HG02610 (cell line): Measurements from ENCODE around the gene LIPK.
"Not testable (repeated sequence)": the region's sequence is repeated elsewhere in the genome, so short reads cannot be mapped to it uniquely, and the experiment has no call there.

Experiments used
- ATAC-seq: cut with Tn5 transposase; IDR thresholded peaks from one replicate; pipeline ENCODE4 v1.9.1; 2021; ENCODE audit warnings: mild to moderate bottlenecking, moderate library complexity; ENCODE audit not compliant: unreplicated experiment

The LIPK gene

DNA sequence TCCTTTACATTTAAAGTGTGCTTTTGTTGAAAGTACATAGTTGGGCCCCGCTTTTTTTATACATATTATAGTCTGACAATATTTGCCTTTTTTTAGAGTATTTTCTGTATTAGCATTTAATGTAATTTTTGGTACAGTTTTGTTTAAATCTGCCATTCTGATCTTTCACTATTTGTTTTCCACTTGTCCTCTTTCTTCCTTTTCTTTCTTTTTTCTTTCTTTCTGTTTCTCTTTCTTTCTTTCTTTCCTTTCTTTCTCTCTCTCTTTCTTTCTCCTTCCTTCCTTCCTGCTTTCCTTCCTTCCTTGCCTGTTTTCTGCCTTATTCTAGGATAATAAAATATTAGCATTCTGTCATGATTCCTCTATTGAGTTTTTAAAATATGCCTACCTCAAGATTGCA lies 9.5 kb downstream of the LIPK start:
- ATAC-seq = no peak

DNA sequence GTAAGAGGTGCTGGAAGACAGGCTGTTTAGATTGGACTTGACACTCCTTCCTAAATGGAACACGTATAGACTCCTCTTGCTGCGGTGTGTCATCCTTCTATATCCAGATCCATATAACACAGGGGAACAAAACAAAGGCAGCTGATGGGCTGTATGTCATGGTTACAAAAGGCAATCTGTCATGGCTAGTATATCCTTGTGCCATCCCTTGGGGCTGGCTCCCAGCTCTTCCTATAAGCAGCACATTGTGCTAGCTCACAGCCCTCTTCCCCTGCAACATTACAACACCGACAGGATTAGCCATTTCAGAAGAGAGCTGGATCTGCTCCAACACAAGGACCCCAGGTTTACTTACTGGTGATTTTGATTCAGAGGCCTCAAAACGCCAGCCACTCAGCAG lies 15.3 kb downstream of the LIPK start:
- no peak for ATAC-seq

DNA sequence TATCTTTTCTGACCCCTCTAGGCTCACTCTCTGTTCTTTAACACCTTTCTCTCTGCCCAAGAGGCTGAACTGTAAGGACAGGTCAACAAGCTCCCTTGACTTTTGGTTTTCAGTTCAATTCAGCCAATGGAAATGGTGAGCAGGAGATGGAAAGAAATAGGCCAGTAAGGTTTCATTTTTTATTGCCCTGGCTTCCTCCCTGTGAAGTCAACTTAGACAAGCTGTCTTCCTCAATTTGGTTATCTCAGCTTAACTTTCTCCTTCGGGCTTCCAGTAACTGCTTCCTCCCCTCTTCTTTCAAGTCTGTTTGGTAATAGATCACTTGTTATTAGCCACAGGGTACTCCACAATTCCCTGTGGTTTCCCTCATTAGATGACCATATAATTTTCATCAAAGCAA lies 19.7 kb downstream of the LIPK start:
- peak; percentile 70 for ATAC-seq

DNA sequence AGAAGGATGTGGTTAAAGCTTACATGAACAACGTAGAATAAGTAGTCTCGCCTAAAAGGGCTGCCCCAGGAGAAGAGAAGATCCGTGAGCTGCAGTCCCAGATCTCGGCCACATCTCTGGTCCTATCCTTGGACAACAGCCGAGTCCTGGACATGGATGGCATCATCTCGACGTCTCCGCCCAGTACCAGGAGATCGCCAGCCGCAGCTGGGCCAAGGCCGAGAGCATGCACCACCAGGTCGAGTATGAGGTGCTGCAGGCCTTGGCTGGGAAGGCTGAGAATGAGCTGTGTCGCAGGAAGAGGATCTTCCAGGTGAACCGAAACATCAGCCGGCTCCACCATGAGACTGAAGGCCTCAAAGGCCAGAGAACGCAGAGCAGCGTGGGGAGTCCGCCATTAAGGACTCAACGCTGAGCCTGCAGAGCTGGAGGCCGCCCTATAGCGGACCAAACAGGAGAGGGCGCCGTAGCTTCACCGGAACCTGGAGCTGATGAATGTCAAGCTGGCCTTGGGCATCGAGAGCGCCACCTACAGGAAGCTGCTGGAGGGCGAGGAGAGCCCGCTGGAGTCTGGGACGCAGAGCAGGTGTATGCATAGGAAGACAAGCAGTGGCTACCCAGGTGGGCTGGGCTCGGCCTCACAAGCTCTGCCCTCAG lies 22.2 kb downstream of the LIPK start:
- no peak for ATAC-seq

DNA sequence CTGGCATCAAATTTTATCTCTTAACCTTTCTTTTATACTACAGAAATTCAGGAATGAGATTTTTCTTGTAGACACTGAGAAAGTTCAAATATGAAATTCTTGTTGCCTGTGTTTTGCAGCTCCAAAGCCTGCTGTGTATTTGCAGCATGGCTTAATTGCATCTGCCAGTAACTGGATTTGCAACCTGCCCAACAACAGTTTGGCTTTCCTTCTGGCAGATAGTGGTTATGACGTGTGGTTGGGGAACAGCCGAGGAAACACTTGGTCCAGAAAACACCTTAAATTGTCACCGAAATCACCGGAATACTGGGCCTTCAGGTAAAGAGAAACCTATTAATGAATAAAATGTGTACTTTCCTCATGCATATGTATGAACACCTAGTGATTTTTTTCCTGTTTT lies 24.8 kb downstream of the LIPK start:
- no peak for ATAC-seq

DNA sequence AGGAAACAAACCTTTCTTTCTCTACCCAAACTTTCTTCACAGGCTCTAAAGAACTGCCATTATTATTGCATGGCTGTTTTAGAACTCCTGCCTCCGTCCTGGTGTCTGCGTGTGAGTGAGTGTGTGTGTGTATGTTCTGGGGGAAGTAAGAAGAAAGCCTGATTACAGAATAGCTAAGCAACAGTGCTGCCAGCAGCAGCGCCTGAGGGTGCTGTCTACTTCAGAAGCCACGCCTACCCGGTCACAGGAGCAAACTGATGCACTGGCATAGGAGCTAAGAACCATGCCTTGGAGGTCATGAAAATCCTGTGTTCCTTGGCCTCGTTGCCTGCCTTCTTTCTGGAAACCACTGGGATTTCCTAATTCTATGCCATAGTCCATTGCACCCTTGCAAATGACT lies 25.2 kb downstream of the LIPK start:
- ATAC-seq = no peak

DNA sequence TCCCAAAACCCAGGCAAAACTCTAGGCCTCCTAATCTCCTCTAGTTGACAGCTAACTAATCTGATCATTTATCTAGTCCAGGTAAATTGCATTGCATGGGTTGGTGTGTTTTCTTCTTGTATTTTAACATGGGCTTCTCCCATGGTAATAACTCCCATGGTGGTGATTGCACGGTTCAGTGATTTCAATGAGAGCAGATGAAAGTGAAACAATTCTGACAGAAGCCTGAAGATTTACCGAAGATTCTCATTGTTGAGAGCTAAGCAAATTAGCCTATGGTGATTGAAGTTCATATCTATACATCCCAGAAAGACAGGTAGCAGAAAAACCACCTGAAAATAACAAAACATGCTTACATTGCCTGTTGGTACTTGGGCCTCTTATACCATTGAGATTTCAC lies 27.2 kb downstream of the LIPK start:
- no peak for ATAC-seq

DNA sequence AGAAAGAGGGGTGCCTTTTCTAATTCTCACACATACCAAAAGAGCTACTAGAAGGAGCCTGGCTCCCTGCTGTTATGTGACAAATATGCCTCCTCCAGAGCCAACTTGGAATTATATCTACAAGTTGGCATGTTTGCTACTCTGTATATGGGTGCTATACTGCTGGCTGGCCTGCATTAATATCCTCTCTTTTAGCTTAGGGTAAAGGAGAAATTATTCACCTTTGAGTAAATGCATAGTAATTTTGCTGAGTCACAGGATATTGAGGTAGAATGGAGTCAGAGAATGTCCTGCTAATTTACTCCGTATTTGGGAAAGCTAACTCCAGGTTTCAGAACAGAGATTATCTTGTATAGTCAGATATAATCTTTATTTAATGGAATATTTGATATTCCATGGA lies 29.6 kb downstream of the LIPK start:
- no peak for ATAC-seq

DNA sequence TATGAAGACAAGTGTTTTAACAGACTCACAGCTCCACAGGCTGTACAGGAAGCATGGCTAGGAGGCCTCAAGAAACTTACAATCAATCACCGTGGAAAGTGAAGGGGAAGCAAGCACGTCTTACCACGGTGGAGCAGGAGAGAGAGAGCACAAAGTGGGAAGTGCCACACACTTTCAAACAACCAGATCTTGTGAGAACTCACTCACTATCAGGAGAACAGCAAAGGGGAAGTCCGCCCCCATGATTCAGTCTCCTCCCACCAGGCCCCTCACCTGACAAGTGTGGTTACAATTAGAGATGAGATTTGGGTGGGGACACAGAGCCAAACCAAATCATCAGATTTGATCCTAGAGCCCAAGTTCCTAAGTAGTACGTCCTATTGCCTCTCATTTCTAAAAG lies 35.9 kb downstream of the LIPK start:
- ATAC-seq = not testable (repeated sequence)

DNA sequence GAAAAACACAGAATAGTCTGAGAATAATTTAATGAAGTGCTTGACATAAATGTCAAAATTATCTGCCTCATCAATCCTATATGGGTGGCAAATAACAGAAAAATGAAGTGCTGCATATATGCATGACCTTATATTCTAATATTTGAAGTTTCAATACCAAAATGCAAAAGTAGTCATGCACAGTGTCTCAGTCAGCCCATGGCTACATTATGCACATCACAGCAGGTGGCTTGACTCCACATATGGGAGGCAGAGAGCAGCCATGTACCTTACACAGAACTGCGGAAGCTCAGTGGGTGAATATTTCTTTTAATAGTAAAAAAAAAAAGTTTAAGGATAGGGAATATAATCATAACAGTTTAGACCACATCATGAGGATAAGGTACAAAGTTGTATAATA lies 36.4 kb downstream of the LIPK start:
- no peak for ATAC-seq

DNA sequence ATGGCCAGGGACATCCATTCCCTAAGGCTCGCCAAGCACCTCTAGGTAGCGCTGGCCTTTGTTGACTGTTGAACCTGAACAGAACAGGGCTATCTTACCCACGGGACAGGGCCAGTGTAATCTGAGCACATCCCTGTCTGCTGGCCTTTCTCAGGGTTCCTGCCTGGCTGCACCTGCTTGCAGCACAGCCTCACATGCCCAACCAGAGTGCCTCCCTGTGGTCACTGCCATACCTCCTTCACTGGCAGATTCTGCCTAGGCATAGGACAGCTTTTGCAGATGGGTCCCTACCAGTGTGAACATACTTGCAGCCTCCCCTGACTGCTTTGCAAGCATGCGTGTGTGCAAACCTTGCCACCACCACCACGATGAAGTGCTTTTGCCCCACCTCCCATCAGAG lies 38.0 kb downstream of the LIPK start:
- no peak for ATAC-seq

DNA sequence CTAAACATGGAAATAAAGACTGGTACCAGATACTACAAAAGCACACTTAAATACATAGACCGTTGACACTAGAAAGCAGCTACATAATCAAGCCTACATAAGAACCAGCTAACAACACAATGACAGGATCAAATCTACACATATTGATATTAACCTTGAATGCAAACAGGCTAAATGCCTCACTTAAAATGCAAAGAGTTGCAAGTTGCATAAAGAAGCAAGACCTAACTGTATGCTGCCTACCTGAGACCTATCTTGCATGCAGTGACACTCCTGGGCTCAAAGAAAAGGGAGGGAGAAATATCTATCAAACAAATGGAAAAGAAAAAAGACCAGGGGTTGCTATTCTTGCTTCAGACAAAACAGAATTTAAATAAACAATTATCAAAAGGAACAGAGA lies 39.6 kb downstream of the LIPK start:
- no peak for ATAC-seq

DNA sequence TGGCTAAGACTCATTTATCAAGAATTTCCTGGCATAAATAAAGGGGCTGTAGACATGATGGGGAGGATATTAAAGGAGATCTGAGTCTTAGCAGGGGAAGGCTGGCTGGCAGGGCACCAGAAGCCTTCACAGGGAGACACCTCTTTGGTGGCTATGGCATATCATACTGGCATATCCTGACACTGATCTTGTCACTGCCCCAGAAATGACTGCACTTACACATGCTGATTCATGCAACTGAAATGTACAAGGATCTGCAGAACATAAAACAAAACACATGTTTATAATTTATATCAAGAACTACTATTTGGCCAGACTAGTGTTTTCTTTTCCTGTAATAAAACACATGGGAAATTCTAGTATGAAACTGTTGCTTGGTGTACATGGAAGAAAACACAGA lies 48.2 kb downstream of the LIPK start:
- ATAC-seq = no peak

DNA sequence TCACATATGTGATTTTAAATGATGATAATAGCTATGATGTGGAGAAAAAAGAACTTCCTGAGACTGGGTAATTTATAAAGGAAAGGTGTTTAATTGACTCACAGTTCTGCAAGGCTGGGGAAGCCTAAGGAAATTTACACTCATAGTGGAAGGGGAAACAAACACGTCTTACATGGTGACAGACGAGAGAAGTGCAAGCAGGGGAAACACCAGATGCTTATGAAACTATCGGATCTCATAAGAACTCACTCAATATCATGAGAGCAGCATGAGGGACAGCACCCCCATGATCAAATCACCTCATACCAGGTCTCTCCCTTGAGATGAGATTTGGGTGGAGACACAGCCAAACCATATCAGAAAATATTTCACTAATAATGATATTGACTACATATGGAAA lies 49.7 kb downstream of the LIPK start:
- ATAC-seq = peak; percentile 65

DNA sequence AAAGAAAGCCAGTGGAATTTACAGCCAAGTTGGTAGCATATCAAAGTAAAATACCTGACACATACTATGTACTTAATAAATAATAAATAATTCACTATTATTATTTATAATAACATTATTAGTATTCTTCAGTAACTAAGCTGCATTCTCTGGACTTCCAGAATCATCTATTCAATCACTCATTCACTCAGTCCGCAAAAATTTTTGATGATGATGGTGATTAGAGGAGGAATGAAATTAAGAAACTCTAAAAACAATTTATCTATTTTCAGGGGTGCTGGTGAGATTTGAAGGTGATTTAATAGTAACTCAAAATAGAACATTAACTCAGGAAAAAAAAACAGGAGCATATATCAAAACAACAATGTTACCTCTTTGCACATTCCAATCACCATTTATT lies 50.6 kb downstream of the LIPK start:
- ATAC-seq = no peak

DNA sequence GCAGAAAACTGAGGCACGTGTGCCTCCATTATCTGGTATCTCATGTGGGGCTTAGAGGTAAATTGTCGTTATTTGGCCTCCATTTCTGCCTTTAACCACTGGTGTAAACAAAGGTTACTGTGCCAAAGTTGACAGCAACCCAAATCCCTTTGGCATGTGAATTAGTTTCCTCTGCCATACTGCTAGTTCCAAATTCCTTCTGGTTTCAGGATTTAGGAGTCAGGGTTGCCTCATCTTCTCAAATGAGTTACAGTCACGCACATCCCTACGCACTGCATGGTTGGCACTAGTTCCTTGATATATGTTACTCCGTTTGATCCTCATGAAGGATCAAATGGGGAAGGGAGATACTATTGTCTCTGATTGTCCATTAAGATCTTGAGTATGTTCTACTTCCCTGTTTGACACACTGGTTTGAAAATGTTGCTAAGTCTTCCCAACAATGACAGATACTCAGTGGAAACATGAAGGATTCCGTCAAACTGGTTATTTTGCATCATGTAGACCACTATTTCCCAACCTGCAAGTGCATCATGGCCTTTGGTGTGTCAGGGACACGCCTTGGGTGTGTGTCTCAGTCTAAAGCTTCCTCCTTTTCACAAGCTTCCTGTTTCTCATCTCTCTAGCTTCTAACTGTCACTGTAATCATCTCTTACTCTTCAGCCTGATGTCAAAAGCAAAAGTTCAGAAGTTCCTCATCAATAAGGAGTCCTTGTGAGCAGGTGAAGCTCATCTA lies 53.5 kb downstream of the LIPK start, which contains the start of gene LIPN:
Gene LIPN, plus strand, starts transcription at position 655 of the 736 bp plus-strand sequence. CDS start 1,386 bp downstream, outside the sequence.
- no peak for ATAC-seq

DNA sequence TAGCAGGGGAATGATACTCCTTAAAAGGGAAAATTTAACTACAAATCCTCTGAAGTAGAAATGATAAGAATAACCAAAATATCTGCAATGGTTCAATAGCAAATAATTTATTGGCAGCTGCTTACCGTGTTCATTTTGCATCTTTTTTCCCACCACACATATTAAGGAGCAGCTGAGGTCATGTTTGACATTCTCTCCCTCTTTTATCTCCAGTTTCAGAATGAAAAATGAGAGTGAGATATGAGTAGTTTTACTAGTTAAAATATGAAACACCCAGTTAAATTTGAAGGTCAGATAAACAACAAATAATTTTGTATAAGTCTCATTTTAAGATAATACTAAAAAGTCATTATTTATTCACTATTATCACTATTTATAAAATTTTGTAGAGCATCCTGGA lies 56.9 kb downstream of the LIPK start:
- ATAC-seq = peak; percentile 58

DNA sequence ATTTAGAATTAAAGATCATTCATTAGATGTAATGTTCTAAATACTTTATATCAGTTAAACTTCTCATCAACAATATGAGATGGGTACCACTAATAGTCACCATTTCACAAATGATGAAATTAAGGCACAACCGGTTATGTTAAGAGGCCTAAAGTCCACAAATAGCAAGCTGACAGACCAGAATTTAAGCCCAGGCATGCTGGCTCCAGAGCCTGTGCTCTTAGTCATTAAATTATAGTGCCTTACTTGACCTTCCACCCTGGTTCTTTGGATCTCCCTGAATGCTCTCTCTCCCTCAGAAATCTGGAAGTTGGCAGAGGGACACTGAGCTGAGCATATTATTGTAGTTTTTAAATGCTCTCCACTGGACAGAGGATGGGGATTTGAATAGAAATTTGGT lies 57.4 kb downstream of the LIPK start:
- ATAC-seq = no peak

DNA sequence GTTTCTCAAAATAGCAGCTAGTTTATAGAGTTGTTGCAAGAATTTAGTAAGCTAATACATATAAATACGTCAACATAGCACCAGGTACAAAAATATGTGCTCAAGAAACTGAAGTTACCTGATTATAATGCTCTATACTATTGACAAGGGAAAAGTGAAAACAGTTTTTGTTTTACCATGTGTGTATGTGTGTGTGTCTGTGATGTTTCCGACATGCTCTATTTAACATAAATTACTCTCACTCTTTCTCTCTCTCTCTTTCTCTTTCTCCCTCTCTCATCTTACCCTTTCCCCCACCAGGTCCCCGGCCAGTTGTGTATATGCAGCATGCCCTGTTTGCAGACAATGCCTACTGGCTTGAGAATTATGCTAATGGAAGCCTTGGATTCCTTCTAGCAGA lies 58.1 kb downstream of the LIPK start:
- no peak for ATAC-seq

DNA sequence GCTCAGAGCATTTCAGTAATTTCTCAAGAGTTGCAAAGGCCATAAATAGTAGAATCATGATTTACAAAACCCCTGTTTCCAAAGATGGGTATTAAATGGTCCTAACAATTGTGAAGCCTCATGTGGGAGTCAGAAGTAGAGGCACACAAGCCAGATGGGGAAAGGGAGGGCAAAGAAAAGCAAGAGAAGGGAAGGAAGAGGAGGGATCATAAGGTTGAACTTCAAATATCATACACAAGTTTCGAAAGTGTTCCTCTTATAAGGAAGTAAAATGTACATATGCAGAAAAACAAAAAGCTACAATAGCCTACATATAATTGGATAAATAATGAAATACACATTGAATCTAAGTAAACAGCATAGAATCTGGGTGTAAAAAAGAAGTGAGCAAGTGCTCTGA lies 59.8 kb downstream of the LIPK start:
- no peak for ATAC-seq

DNA sequence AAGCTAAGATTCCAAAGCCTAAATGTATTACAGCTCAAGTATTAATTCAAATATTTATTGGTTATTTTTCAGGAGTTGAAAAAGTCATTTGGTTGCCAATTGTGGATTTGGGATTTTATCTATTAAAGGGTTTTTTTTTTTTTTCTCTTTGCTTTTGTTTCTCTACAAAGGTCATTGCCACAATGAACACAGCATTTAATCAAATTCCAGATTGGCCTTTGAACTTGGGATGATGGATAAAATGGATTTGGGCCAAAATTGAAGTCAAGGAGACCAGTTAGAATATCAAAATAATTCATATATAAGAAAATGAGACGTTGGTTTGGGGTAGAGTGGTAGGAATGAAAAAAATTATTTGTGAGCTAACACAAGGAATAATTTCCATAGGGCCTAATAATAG lies 63.3 kb downstream of the LIPK start:
- no peak for ATAC-seq

DNA sequence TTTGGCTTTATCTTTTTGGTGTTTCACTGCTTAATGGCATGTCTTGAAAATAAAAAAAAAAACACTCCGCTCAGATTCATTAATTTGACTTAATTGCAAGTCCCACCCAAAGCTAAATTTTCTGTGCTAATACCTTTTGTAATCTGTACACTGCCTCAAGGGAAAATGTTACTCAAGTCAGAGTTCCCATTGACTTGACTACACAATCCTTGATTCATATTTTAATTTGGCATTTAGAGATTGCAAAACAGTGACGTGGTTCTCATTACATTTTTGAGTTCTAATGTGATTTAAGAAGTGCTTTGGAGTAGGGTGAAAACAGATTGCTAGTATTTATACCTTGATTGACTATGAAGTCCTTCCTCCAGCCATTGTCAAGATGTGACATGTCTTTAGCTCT lies 75.2 kb downstream of the LIPK start:
- no peak for ATAC-seq

DNA sequence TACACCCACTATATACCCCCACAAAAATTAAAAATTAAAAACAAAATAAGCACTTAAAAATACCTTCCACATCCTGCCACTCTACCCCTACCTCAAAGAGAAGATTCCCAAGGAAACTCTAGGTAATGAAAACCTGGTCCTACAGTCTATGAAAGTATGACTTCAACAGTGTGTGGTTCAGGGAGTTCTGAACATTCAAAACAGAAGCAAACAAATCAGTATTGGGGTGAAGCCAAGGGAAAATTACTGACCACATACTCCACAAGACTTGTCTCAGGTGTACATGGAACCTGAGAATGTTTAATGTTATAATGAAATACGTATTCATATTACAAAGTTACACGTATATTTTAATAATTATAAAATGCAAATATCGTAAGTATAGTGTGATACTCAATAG lies 76.2 kb downstream of the LIPK start:
- ATAC-seq = peak; percentile 54
